Stimulated activated CD8-positive, alpha-beta memory T cell treated with anti-CD3 and anti-CD28 coated beads, Interleukin-7, amount 100 ng/mL, for 48 hours (primary cell): ENCODE measurements around the gene ADGRV1.
"Not testable (repeated sequence)": the region's sequence is repeated elsewhere in the genome, so short reads cannot be mapped to it uniquely, and the experiment has no call there.

ENCODE experiments used
- DNase-seq, 2 donors: peaks; one replicate each; pipeline ENCODE4 v3.0.0-alpha.2; 2020; ENCODE audit warnings: low read depth in 1 of 2; ENCODE audit errors: extremely low read depth in 1 of 2

ADGRV1 gene

DNA sequence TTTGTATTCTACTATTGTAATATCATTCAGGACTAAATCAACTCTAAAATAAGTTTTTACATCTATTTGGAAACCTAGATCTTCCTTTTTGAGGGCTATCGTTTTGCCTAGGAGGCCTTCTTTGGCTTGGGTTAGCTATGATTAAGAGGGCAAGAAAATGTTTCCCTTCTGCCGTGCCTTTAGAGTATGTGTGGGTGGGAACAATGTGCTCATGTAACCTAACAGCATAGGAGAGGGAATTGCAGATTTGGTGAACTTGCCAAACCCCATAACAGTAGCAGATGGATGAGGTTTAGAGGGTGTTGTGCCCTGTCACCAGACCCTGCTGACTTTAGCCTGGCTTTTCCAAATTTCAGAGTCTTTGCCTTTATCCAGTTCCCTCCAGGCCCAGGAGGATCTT lies 339.0 kb downstream of the ADGRV1 start:
- no peak for DNase-seq

DNA sequence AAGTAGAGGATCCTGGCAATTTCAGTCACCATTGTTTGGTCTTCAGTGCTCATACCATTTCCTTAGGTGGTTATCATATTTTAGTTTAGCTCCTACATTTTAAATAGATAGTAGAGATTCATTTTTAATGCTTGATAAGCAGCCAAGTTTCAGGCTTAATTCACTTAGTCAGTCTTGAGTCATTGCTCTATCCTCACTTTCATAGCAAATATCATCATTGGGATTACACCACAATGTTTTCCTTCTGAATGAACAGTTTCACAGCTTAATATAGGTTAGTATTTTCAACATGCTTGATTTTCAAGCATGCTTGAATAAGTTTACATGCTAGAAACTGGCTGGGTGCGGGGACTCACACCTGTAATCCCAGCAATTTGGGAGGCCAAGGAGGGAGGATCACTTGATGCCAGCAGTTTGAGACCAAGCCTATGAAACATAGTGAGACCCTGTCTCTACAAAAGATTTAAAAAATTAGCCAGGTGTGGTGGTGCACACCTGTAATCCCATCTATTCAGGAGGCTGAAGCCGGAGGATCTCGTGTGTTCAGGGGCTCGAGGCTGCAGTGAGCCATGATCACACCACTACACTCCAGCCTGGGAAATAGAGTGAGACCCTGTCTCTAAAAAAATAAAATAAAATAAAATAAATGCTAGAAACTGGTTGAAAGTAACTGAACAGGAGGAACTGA lies 339.9 kb downstream of the ADGRV1 start:
- no peak for DNase-seq

DNA sequence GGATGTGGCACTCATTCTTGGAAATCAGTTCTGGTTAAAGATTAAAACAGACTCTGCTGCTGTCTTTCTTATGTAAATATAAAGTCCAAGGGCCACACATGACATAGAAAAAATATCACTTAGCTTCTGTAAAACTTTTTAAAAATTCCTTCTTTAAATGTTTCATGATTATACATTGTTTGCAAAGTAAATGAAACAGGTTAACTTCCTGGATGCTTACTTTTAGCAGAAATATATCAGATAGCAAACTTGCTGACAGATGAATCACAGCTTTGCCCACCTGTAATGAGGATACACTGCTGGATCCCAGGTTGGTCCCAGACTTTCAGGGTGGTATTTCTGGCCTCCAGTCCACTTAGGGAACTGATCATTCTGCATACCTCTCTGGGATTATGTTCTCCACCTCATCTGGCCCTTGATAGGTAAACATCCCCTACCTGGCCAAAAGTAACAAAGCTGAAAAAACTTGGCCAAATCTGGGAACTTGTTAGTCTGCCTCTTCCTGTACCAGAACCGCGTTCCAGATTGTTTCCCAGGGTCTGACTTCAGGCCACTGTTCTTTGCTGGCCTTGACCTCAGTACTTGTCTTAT lies 340.5 kb downstream of the ADGRV1 start:
- no peak for DNase-seq

DNA sequence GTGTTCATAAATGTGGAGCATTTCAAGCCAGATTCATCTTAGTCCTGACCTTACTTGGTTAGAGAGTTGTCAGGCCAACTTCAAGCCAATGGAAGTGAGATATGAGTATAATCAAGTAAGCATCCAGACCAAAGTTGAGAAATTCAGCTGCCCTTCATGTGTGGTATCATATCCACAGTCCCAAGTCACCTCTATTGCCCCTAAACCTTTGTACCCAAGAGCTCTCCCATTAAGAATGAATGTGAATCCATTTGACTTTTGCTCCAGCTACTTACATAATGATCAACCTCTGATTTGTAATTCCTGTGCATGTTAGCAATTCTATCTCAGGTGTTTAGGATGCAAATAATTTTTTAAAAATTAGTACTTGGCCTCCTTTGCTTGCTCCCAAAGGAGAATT lies 342.7 kb downstream of the ADGRV1 start:
- no peak for DNase-seq

DNA sequence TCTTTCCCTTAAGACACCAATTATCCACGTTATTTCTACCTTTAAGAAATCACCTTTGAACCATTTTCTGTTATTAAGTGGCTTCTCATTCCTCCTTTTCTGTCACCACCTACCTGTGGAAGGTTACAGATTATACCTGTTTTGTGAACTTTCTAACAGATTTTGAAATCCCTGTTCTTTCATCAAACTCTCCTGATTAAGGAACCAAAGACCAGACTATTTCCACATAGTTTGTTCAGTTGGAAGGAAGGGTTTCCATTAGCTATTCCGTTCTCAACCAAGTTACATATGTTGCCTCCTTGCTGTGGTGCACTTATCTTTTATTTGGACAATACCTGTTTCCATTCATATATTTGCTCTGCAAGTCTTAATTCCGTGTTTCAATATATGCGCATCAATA lies 343.6 kb downstream of the ADGRV1 start:
- no peak for DNase-seq

DNA sequence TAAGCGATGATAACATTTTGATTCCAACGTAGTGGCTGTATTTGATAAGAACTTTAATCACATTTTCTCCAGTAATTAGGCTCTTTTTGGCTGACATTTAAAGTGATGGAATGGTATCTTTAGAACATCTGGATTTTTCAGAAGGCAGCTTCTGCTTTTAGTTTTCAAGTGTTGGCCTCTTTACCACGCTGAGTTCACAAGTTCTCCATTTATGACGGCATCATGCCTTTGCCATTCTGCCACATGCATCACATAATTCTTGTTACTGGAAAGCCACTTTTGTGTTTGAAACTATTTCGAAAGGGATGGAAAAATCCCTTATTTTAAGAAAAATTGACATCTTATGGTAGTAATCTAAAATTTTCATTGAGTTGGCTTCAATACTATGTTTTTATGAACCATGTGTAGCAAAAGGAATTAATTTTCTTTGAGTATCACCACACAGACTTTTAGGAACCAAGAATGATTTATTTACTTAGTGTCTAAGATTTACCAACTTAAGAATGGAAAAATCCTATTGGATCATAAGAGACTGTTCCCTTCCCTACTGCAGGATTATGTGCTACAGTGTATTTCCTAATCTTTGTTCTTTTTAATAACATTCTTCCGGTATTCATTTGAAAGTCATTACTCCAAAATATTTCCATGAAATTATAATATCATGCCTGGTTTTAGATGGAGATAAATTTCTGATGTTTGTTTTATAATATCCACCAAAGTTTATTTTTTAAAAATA lies 344.2 kb downstream of the ADGRV1 start:
- no peak for DNase-seq

DNA sequence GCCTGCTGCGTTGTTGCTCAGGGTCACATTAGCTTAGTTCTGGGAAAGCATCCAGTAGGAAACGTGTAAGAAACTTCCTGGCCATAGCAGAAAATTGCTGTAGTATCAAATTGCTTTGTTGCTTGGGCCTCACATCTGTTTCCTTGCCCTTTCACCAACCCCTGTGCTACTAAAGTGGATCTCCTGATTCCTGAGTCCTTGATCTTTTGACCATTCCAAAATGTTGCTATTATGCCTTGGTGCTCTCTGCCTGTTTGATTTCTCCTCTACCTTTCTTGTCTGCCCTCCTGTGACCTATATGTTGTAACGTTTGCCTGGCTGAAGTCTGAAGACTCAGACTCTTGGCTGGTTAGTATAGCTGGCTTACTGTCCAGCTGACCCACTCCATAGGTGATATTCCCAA lies 350.5 kb downstream of the ADGRV1 start:
- no peak for DNase-seq

DNA sequence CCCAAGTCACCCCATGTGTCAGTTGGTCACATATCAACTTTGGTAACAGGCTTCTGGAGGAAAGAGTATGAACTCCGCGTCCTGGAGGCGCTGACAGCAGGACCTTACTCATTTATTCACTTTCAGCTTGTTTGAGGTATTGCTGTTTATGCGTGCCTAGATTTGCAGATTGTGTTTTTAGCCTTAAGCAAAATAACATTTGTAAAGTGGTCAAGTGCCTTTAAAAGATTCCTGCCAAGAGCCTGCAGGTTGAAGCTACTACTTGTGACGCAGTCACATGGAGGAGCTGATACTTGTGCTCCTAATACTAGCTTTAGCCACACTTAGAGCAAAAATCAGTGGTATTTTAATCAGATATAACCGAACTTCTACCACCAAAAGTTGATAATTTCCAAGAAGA lies 351.3 kb downstream of the ADGRV1 start:
- DNase-seq = no peak

DNA sequence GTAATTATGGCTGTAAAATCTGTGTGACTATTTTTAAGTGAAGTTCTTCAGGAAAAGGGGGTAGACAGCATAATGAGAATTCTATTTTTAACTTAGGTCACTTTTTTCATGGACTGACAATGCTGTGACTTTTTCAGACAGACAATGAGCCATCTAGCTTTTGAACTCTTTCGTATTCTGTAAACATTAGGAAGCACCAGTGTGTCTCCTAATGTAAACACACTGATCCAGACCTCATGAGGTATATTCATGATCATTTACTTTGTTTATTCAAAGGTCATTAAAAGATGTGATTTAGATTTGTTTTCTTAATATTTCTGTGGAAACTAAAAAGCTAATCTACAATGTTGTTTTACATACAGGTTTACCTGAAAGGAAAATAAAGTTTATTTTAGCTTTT lies 352.6 kb downstream of the ADGRV1 start:
- DNase-seq = no peak

DNA sequence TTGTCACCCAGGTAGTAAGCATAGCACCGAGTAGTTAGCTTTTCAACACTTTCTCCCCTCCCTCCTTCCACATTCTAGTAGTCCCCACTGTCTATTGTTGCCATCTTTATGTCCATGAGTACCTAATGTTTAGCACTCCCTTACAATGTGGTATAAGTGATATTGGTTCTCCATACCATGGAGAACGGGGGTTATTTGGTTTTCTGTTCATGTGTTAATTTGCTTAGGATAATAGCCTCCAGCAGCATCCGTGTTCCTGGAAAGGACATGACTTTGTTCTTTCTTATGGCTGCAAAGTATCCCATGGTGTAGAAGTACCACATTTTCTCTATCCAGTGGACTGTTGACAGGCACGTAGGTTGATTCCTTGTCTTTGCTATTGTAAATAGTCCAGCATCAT lies 353.9 kb downstream of the ADGRV1 start:
- no peak for DNase-seq

DNA sequence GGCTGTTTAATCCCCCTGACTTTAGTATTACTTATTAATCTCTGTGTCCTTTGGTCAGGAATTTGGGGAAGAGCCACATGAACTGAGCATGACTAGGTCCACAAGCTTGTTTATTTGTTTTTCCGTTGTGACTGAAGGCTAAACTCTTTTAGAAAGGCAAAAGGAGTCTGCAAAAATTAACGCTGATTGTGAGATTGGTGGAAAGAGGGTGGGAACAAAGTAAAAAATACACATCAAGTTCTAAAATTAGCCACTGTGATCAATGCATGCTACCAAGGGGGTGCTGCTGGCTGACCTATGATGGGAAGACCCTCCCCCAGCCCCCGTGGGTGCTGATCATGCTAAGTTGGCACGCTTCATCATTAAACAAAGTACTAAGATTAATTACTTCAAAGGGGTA lies 356.8 kb downstream of the ADGRV1 start:
- no peak for DNase-seq

DNA sequence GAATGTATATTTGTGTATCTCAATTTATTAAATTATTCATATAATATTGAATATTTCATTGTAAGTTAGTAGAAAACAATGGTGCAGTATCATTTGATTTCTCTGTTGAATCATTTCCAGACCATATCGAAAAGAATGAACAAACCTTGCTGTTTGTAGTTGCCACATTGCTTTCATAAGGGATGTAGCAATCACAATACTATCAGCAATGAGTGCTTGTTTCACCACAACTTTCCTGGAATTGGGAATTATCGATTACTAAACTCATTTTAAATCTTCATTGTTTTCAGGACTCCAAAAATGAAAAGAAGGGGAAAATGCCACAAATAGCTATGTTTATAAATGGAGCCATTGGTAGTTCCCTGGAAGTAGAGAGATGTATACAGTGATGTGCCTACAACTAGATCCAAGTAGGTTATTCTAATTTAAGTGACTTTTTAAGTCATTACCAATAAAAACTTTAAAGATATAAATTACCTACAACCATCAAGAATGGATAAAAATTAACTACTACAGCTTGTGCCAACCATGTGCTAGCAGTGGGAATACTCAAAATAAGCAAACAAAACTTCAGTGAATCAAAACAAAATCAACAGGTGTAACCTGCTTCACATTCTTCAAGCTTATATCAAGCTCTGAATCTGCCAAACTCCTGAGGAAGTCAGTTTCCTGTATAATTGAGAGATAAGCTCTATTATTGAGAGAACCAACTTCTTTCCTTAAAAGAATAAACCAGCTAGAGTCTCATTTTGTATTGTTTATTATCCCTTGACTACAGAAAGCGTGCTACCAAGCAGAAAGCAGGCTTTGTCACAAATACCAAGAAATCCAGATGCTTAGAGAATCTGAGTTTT lies 358.6 kb downstream of the ADGRV1 start:
- DNase-seq = no peak

DNA sequence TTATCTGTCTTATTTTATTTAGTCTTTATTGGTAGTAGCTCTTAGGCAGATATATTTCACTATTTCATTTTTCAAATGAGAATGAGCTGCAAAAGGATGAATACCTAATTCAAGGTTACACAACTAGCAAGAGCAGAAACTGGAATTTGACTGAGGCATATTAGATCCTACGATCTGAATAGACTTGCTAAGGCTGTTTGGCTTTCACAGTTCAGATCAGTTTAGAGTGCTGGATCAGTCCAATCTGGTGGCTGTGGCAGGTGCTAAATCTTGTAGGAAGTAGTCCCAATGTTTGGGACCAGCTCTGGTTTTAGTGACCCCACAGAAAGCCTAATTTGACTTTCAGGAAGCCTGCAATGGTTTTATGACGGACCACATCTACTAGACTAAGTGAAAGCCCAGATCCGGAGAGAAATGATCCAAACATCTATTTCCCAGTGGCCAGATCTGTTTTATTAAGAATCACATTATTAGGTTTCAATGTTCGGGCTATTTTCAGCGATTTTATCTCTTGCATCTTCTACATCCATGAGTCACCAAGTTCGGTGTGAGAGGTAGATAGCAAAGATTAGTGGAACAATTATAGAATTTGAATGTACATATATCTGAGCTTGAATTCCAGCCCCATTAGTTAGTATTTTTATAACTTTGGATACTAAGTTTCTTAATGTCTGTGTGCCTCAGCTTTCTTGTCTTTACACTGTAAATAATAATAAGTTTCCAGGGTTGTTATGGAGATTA lies 359.5 kb downstream of the ADGRV1 start:
- DNase-seq = no peak

DNA sequence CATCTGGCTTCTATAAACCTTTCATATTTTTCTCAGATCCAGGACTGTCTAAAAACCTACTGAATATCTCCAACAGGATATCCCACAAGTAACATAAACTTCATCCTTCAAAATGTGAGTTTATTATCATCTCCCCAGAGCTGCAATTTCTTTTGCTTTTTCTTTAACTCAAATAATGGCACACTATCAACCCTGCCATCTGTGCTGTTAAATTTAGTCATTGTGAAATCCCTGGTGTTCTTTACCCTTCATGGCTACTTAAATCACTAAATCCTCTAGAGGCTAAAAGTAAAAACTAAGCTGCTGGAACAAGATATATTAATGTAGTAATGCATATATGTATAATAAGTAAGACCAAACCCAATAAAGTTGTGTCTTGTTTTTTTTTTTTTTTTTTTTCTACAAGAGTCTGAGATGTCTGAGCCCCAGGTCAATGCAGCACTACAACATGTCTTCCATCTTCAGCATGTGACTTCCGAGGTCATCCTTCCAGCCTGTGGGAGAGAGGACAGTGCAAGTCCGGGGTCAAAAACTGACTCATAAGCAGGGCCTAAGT lies 362.9 kb downstream of the ADGRV1 start:
- DNase-seq = no peak

DNA sequence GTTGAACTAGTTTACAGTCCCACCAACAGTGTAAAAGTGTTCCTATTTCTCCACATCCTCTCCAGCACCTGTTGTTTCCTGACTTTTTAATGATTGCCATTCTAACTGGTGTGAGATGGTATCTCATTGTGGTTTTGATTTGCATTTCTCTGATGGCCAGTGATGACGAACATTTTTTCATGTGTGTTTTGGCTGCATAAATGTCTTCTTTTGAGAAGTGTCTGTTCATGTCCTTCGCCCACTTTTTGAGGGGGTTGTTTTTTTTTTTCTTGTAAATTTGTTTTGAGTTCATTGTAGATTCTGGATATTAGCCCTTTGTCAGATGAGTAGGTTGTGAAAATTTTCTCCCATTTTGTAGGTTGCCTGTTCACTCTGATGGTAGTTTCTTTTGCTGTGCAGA lies 365.6 kb downstream of the ADGRV1 start:
- not testable (repeated sequence) for DNase-seq

DNA sequence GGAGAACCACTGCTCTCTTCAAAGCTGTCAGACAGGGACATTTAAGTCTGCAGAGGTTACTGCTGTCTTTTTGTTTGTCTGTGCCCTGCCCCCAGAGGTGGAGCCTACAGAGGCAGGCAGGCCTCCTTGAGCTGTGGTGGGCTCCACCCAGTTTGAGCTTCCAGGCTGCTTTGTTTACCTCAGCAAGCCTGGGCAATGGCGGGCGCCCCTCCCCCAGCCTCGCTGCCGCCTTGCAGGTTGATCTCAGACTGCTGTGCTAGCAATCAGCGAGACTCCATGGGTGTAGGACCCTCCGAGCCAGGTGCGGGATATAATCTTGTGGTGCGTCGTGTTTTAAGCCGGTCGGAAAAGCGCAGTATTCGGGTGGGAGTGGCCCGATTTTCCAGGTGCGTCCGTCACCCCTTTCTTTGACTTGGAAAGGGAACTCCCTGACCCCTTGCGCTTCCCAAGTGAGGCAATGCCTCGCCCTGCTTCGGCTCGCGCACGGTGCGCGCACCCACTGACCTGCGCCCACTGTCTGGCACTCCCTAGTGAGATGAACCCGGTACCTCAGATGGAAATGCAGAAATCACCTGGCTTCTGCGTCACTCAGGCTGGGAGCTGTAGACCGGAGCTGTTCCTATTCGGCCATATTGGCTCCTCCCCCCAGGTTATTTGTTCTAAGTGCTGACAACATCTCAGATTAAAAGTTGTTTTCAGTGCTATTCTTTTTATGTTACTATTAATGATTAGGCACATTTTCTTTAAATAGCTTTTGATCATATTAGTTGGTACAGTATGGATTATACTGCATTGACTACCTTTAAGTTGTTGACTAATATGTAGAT lies 370.6 kb downstream of the ADGRV1 start:
- DNase-seq = not testable (repeated sequence)

DNA sequence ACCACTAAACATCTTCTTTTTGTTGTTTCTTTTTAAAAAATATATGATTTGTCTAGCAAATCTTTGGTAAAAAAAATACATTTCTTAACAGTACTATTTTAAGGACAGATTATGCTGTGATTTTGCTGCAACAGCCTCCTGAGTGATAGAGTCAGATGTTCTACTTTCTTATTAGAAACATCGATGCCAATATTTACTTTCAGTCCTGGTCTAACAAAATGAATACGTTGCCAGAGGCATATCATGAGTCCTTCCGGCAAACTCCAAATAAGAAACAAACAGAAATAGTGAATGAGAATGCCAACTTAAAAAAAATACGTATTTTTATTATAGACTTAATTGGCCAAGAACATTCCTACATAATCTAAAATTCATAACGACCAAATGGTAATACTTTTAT lies 371.5 kb downstream of the ADGRV1 start:
- no peak for DNase-seq

DNA sequence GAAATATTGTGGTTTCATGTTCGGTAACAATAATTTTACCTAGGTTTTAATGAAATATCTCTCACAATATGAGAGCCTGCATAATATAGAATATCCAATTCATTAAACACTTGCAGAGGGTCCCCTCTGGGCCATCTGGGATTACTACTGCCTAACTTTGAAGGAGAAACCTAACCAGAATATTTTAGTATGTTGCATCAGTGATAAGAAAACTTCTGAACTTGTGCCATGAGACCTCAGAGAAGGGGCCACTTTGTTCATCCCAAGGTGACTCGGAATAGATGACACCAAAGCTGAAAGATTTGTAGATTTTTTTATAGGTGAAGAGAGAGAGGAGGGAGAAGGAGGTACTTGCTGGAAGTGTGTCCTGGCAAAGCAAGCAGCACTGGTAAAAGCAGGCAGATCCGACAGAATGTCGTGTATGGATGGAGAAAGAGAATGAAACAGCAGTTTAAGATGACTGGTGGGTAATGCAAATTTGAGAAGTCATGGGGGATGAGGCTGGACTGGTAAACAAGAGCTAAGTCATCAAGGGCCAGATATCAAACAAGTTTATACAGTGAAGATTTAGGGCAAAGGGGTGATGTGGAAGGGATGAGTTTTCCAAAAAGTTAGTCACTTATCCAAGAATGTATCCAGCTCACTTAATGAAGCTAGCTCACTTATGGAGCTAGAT lies 372.3 kb downstream of the ADGRV1 start:
- DNase-seq = no peak
